B cell (primary cell): ENCODE data around the gene PSMG3. TPM values are rescaled to one million over a fixed set of nuclear protein-coding genes. Genes with fewer than 3 reads are reported as not detected.

ENCODE experiments used
- ATAC-seq: fragments of 200-7000 bp; cut with Tn5 transposase; one replicate; pipeline ENCODE4 v1.10.0; 2021; ENCODE audit warnings: low read depth, mild to moderate bottlenecking, moderate number of reproducible peaks, moderate library complexity
- CTCF ChIA-PET: fragments of 350-600 bp; sonication (Branson Sonifier 250); formaldehyde crosslinking; loops from one replicate; lab custom pipeline; 2021; ENCODE audit warnings: antibody characterized with exemption, inconsistent platforms; lab: Charles Lee
- POLR2A ChIA-PET: fragments of 350-600 bp; sonication (Branson Sonifier 250); formaldehyde crosslinking; loops from one replicate; lab custom pipeline; 2021; ENCODE audit warnings: antibody characterized with exemption; lab: Charles Lee
- DNase-seq: peaks from one replicate; pipeline ENCODE4 v3.0.0; 2013
- H2AFZ ChIP-seq: 2 replicates; pipeline ENCODE4 v1.6.1; 2012; ENCODE audit warnings: mild to moderate bottlenecking, low read depth, low read length; ENCODE audit not compliant: insufficient read depth, poor library complexity, severe bottlenecking
- H3K27ac ChIP-seq, 2 donors: 1 replicate in 1 of 2; 2 replicates in 1 of 2; pipeline ENCODE4 v1.5.1; 2012 to 2013; ENCODE audit warnings: low read length in 2 of 2, mild to moderate bottlenecking in 2 of 2, moderate library complexity in 1 of 2
- H3K27me3 ChIP-seq, 4 experiments: fragments of 200-600 bp in 1 of 4; sonication (generic) in 1 of 4; replicated peaks in 1 of 4; 1 replicate in 2 of 4; 2 replicates in 2 of 4; pipeline versions ENCODE4 v1.6.1 to v1.7.0; 2013 to 2016; ENCODE audit warnings: low read length in 3 of 4, mild to moderate bottlenecking in 2 of 4, mixed read lengths in 1 of 4, moderate library complexity in 1 of 4; ENCODE audit not compliant: insufficient read depth in 4 of 4, control insufficient read depth in 3 of 4; ENCODE audit errors: control extremely low read depth in 1 of 4
- H3K36me3 ChIP-seq, 2 experiments: replicated peaks in 1 of 2; 1 replicate in 1 of 2; 2 replicates in 1 of 2; pipeline versions ENCODE4 v1.6.1 to v1.7.1; 2013; ENCODE audit warnings: low read length in 1 of 2; ENCODE audit not compliant: insufficient read depth in 2 of 2, control insufficient read depth in 1 of 2; ENCODE audit errors: control extremely low read depth in 1 of 2, extremely low read depth in 1 of 2
- H3K4me1 ChIP-seq, 2 donors: fragments of 200-600 bp in 1 of 2; sonication (generic) in 1 of 2; 1 replicate in 1 of 2; 2 replicates in 1 of 2; pipeline versions ENCODE4 v1.5.1 to v1.6.1; 2013 to 2017; ENCODE audit warnings: low read length in 2 of 2; ENCODE audit not compliant: control insufficient read depth in 2 of 2, insufficient read depth in 2 of 2
- H3K4me2 ChIP-seq: replicated peaks from 2 replicates; pipeline ENCODE3; 2012; ENCODE audit warnings: mild to moderate bottlenecking, low read depth, low read length; ENCODE audit not compliant: poor library complexity, severe bottlenecking
- H3K4me3 ChIP-seq, 5 experiments: fragments of 200-600 bp in 1 of 5; sonication (generic) in 1 of 5; 1 replicate in 3 of 5; 2 replicates in 2 of 5; pipeline versions ENCODE4 v1.5.1 to v1.7.0; 2011 to 2016; ENCODE audit warnings: low read length in 4 of 5, mild to moderate bottlenecking in 4 of 5, low read depth in 2 of 5, control low read depth in 1 of 5, moderate library complexity in 1 of 5; ENCODE audit not compliant: insufficient read depth in 1 of 5; ENCODE audit errors: control extremely low read depth in 1 of 5, extremely low read depth in 1 of 5
- H3K79me2 ChIP-seq: fragments of 200-600 bp; sonication (generic); one replicate; pipeline ENCODE4 v1.6.0; 2016; ENCODE audit warnings: low read length; ENCODE audit not compliant: control insufficient read depth, insufficient read depth
- H3K9ac ChIP-seq: fragments of 200-600 bp; sonication (generic); 2 replicates; pipeline ENCODE4 v1.6.1; 2017; ENCODE audit warnings: mild to moderate bottlenecking, low read length, moderate library complexity
- H3K9me3 ChIP-seq, 3 donors: one replicate each; pipeline versions ENCODE4 v1.6.1 to v1.7.1; 2013; ENCODE audit warnings: low read length in 2 of 3; ENCODE audit not compliant: control insufficient read depth in 2 of 3, insufficient read depth in 1 of 3; ENCODE audit errors: control extremely low read depth in 1 of 3
- H4K20me1 ChIP-seq: 2 replicates; pipeline ENCODE4 v1.6.0; 2012; ENCODE audit warnings: mild to moderate bottlenecking, low read length; ENCODE audit not compliant: insufficient read depth, control insufficient read depth, poor library complexity, severe bottlenecking
- H3K27ac Mint-ChIP-seq: one replicate; pipeline ENCODE4 v1.8.0; 2021; ENCODE audit warnings: mixed read lengths
- H3K27me3 Mint-ChIP-seq: one replicate; pipeline ENCODE4 v1.8.0; 2021; ENCODE audit warnings: mixed read lengths
- H3K4me1 Mint-ChIP-seq: one replicate; pipeline ENCODE4 v1.8.0; 2021; ENCODE audit warnings: mixed read lengths
- H3K4me3 Mint-ChIP-seq: one replicate; pipeline ENCODE4 v1.8.0; 2021; ENCODE audit warnings: mixed read lengths
- H3K9me3 Mint-ChIP-seq: one replicate; pipeline ENCODE4 v1.8.0; 2022; ENCODE audit warnings: mixed read lengths; ENCODE audit not compliant: insufficient read depth
- EZH2 ChIP-seq: IDR thresholded peaks from 2 replicates; pipeline ENCODE4 v1.6.1; 2012; ENCODE audit warnings: borderline replicate concordance, low read depth, mild to moderate bottlenecking, moderate library complexity, low read length; ENCODE audit not compliant: insufficient read depth, poor library complexity, severe bottlenecking
- WGBS: methylation state at CpG from one replicate; pipeline ENCODE4 v1.1.5; 2013; ENCODE audit warnings: missing lambda C conversion rate; ENCODE audit not compliant: insufficient coverage; 5-methylcytosine and 5-hydroxymethylcytosine counted together
- intact Hi-C: fragments of 100-400 bp; cut with micrococcal nuclease; formaldehyde crosslinking; loops from one replicate; pipeline ENCODE4 v1.10.0; 2022
- polyA plus RNA-seq: library from polyadenylated mRNA; depleted of rRNA; stranded (reverse); fragments of >200 nt; gene quantifications from 2 replicates; pipeline ENCODE4 v1.2.3, GENCODE V29; 2012
- total RNA-seq, 2 donors: library from RNA; stranded (reverse); fragments of 120-200 nt in 1 of 2; gene quantifications; 1 replicate in 1 of 2; 2 replicates in 1 of 2; pipeline versions ENCODE4 v1.2.3 to v1.2.4, GENCODE V29; 2013 to 2022
- TF ChIP-seq, protein P1 (sequence below): fragments of 200-600 bp; IDR thresholded peaks from one replicate; pipeline ENCODE4 v1.8.0; 2022; ENCODE audit warnings: antibody characterized with exemption, mild to moderate bottlenecking

The PSMG3 gene
- total and polyA plus RNA-seq, 2 donors (not counting 1 experiment from before 2014, with no cell fraction given), result 27.4 to 75.7 TPM

DNA sequence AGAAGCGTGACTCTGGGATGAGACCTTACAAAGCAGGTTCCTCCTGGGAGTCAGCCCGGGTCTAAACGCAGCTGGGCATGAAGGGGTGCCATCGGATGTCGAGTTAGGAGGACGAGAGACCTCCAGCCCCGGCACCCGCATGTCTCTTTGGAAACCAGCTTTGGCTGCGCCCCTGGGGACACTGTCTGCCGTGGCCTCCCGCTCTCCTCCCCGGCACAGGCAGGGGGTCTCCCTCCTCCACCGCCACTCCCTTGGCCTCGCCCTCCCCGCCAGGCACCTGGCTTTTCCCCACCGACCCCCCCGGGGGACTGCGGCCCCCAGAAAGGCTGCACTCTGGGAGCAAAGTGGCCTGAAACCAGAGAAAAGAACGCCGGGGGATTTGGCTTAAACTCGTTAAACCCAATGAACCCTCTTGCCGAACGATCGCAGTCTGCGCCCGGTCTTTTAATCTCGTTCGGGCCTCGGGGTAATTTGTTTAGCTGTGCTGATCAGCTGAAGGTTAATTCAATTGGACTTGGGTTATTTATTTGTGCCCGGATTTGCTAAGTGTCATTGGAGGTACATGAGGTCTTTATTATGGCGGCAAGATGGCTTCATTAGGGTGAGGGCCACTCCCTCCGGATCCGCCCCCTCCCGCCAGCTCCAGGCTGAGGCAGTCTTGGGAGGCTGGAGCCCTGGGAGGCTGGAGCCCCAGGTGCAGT, 16.4 kb upstream of the PSMG3 start:
- no peak overlapping the region for H3K4me3 ChIP-seq
- no peak for ATAC-seq
- no peak for TF ChIP-seq EZH2
- TF ChIP-seq, protein P1, sequence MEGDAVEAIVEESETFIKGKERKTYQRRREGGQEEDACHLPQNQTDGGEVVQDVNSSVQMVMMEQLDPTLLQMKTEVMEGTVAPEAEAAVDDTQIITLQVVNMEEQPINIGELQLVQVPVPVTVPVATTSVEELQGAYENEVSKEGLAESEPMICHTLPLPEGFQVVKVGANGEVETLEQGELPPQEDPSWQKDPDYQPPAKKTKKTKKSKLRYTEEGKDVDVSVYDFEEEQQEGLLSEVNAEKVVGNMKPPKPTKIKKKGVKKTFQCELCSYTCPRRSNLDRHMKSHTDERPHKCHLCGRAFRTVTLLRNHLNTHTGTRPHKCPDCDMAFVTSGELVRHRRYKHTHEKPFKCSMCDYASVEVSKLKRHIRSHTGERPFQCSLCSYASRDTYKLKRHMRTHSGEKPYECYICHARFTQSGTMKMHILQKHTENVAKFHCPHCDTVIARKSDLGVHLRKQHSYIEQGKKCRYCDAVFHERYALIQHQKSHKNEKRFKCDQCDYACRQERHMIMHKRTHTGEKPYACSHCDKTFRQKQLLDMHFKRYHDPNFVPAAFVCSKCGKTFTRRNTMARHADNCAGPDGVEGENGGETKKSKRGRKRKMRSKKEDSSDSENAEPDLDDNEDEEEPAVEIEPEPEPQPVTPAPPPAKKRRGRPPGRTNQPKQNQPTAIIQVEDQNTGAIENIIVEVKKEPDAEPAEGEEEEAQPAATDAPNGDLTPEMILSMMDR, result no peak
- H3K4me1 ChIP-seq, result peaks cover 11 to 12% of the 10 kb centered on the region in 2 donors
- H3K4me2 ChIP-seq, result no peak overlapping the region
- H3K27ac ChIP-seq, result no peak overlapping the region
- H4K20me1 ChIP-seq, result no peaks in the 10 kb centered on the region
- Mint-ChIP-seq H3K27ac (no peak overlapping the region), H3K4me3 (no peak overlapping the region), H3K27me3 (peaks cover 14% of the 10 kb centered on the region), H3K9me3 (peaks cover 2% of the 10 kb centered on the region), H3K4me1 (peaks cover 8% of the 10 kb centered on the region)
- ChIA-PET POLR2A (no interaction called here), CTCF (no interaction called here)
- 93% methylated on average over 34 of the region's 34 CpGs for WGBS
- H3K27me3 ChIP-seq, result peaks cover 0 to 17% (median 11%) of the 10 kb centered on the region in 4 experiments
- no peak overlapping the region for H2AFZ ChIP-seq
- no peak for DNase-seq
- intact Hi-C loops, result no loop called here
- no peaks in the 10 kb centered on the region for H3K36me3 ChIP-seq
- H3K79me2 ChIP-seq, result no peaks in the 10 kb centered on the region
- H3K9me3 ChIP-seq, result peaks cover 0 to 11% (median 0%) of the 10 kb centered on the region in 3 donors
- no peak overlapping the region for H3K9ac ChIP-seq

- Histone ChIP-seq H3K9me3 (peaks cover 0 to 8% (median 0%) of the 10 kb centered on the region in 3 donors), H4K20me1 (no peaks in the 10 kb centered on the region), H3K79me2 (no peaks in the 10 kb centered on the region), H3K4me3 (no peak overlapping the region), H3K36me3 (no peaks in the 10 kb centered on the region), H2AFZ (no peak overlapping the region), H3K4me1 (peaks cover 2 to 3% of the 10 kb centered on the region in 2 donors), H3K9ac (no peak overlapping the region), H3K27me3 (peaks cover 0 to 8% (median 5%) of the 10 kb centered on the region in 4 experiments), H3K4me2 (no peak overlapping the region), H3K27ac (no peak overlapping the region)
- ATAC-seq (no peak), DNase-seq (no peak)
- peaks cover 5% of the 10 kb centered on the region for H3K27me3 Mint-ChIP-seq
- H3K4me3 Mint-ChIP-seq, result no peak overlapping the region
- WGBS, result 93% methylated on average over 37 of the region's 37 CpGs
- POLR2A ChIA-PET, result no interaction called here
- TF ChIP-seq, protein P1, result no peak
- TF ChIP-seq EZH2, result no peak
- no peak overlapping the region for H3K27ac Mint-ChIP-seq
- intact Hi-C loops, result no loop called here
- CTCF ChIA-PET, result no interaction called here
- peaks cover 2% of the 10 kb centered on the region for H3K9me3 Mint-ChIP-seq
- H3K4me1 Mint-ChIP-seq, result no peaks in the 10 kb centered on the region
These were observed 15.5 kb upstream of the PSMG3 start for GRCh38 chr7:1585142-1585981.
